K562 (cell line): ENCODE data around the gene LDB1. TPM values are rescaled to one million over a fixed set of nuclear protein-coding genes. Genes with fewer than 3 reads are reported as not detected.

Experiments
- ARID1B ChIP-seq: fragments of 450-650 bp; IDR thresholded peaks from 2 replicates; pipeline ENCODE4 v1.6.1; 2016; ENCODE audit warnings: antibody characterized with exemption, mild to moderate bottlenecking, inconsistent platforms
- CBX1 ChIP-seq: sonication (generic); IDR thresholded peaks from 2 replicates; pipeline ENCODE4 v1.6.1; 2016; ENCODE audit warnings: antibody characterized with exemption, low read depth, mild to moderate bottlenecking
- NFIX ChIP-seq: fragments of 250-450 bp; sonication (Bioruptor Pico); IDR thresholded peaks from 2 replicates; pipeline ENCODE4 v1.4.0; 2020; ENCODE audit warnings: low read depth, mild to moderate bottlenecking, moderate library complexity
- PURB ChIP-seq: sonication (generic); formaldehyde crosslinking; IDR thresholded peaks from 2 replicates; pipeline ENCODE4 v1.9.0; 2021; ENCODE audit warnings: low read depth, mild to moderate bottlenecking, missing genetic modification reagents
- SMAD3 ChIP-seq: fragments of 450-650 bp; formaldehyde crosslinking; conservative IDR thresholded peaks from 2 replicates; pipeline ENCODE4 v1.4.0; 2020; ENCODE audit warnings: mild to moderate bottlenecking
- THRAP3 ChIP-seq: fragments of 450-650 bp; IDR thresholded peaks from 2 replicates; pipeline ENCODE4 v1.6.1; 2016; ENCODE audit warnings: mild to moderate bottlenecking, inconsistent platforms, borderline replicate concordance
- TOE1 ChIP-seq, 2 experiments: fragments of 450-650 bp in 1 of 2; sonication (generic) in 1 of 2; formaldehyde crosslinking in 1 of 2; IDR thresholded peaks; 2 replicates each; pipeline versions ENCODE4 v1.7.1 to v1.8.0; 2016 to 2022; ENCODE audit warnings: borderline replicate concordance in 2 of 2, mild to moderate bottlenecking in 2 of 2, antibody characterized with exemption in 1 of 2, inconsistent platforms in 1 of 2, low read depth in 1 of 2, missing genetic modification reagents in 1 of 2, moderate library complexity in 1 of 2
- ZNF324 ChIP-seq: fragments of 250-450 bp; sonication (Bioruptor Pico); IDR thresholded peaks from 2 replicates; pipeline ENCODE4 v1.4.0; 2020; ENCODE audit warnings: mild to moderate bottlenecking
- ZNF696 ChIP-seq: fragments of 250-450 bp; sonication (Bioruptor Pico); conservative IDR thresholded peaks from 2 replicates; pipeline ENCODE4 v1.4.0; 2020; ENCODE audit warnings: mild to moderate bottlenecking, moderate library complexity
- polyA plus RNA-seq, 8 experiments: library from polyadenylated mRNA; depleted of rRNA in 4 of 8; stranded (reverse) in 5 of 8; unstranded in 3 of 8; fragments of >200 nt; fragmentation: Nextera tagmentation in 2 of 8; fragmentation: Illumina TruSeq in 1 of 8; extraction: Ambion mirVana in 2 of 8; extraction: Trizol in 1 of 8; gene quantifications; 2 replicates each; pipeline versions ENCODE4 v1.2.1 to v1.2.3, GENCODE V29; 2011 to 2014; ENCODE audit warnings: inconsistent platforms in 1 of 8, missing spikeins in 1 of 8
- total RNA-seq, 7 experiments: library from RNA; depleted of rRNA in 6 of 7; stranded (reverse); fragments of >200 nt in 6 of 7; fragmentation: Illumina TruSeq in 2 of 7; extraction: Trizol in 2 of 7; gene quantifications; 2 replicates each; pipeline versions ENCODE4 v1.2.1 to v1.2.3, GENCODE V29; 2011 to 2021; ENCODE audit warnings: low replicate concordance in 1 of 7
- TF ChIP-seq, protein P1 (sequence below): conservative IDR thresholded peaks from 2 replicates; pipeline ENCODE4 v1.6.1; 2011; ENCODE audit warnings: low read depth, mild to moderate bottlenecking, low read length; ENCODE audit not compliant: control insufficient read depth
- TF ChIP-seq, protein P2 (sequence below): sonication (generic); formaldehyde crosslinking; IDR thresholded peaks from 2 replicates; pipeline ENCODE4 v1.8.0; 2023; ENCODE audit warnings: mild to moderate bottlenecking, missing genetic modification reagents
- TF ChIP-seq, protein P3 (sequence below), 2 experiments: fragments of 450-650 bp in 1 of 2; IDR thresholded peaks; 2 replicates each; pipeline ENCODE4 v1.6.1; 2011 to 2017; ENCODE audit warnings: low read depth in 2 of 2, antibody characterized with exemption in 1 of 2, borderline replicate concordance in 1 of 2, low read length in 1 of 2, mild to moderate bottlenecking in 1 of 2, mixed read lengths in 1 of 2; ENCODE audit not compliant: control insufficient read depth in 1 of 2
- TF ChIP-seq, protein P4 (sequence below), 3 experiments: IDR thresholded peaks in 2 of 3; conservative IDR thresholded peaks in 1 of 3; 2 replicates each; pipeline ENCODE4 v1.5.1; 2011 to 2012; ENCODE audit warnings: low read length in 3 of 3, mild to moderate bottlenecking in 3 of 3, control low read depth in 2 of 3, improper control_type of control experiment in 1 of 3, inconsistent platforms in 1 of 3, low read depth in 1 of 3, mixed read lengths in 1 of 3, moderate library complexity in 1 of 3; ENCODE audit not compliant: insufficient read depth in 2 of 3

The LDB1 gene
- total and polyA plus RNA-seq, 9 of the 15 experiments (the other 6 are each of a cell fraction or from before 2014, with no cell fraction given), result 1.9 to 137 (median 105) TPM

DNA sequence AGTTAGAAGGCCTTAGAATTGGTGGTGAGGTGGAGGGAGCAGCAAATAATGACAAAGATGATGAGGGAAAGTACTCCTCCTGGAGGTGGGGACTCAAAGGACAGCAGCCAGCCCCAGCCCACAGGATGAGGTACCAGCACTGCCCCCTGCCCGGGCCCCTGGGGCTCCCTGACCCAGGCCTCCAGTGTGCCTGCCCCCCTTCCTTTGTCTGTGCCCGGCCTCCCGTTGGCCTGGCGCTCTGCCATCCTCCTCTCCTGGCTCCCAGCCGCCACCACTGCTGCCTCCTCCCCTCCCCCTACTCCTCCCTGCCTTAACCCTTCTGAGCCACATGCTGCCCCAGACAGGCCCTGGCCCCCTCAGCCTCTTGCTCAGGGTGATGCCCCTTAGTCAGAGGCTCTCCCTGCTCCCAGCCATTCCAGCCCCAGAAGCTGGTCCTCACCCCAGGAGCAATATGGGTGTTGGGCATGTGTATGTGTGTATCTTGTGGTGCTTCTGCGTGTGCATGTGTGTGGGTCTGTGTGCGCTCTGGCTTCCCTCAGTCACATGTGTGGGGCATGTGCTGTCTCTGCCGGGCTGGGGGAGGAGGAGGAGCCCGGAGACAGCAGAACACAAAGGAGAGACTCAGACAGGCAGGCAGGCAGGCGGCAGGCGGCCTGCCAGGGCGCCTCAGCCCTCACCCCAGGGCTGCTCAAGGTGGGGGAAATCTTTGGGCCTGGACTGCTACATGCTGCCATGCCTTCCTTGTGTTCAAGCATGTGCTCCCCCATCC, 2.6 kb downstream of the LDB1 start (continued):
- no peak for TF ChIP-seq ZNF324 (CRISPR knock-in tag)
- TF ChIP-seq, protein P1, sequence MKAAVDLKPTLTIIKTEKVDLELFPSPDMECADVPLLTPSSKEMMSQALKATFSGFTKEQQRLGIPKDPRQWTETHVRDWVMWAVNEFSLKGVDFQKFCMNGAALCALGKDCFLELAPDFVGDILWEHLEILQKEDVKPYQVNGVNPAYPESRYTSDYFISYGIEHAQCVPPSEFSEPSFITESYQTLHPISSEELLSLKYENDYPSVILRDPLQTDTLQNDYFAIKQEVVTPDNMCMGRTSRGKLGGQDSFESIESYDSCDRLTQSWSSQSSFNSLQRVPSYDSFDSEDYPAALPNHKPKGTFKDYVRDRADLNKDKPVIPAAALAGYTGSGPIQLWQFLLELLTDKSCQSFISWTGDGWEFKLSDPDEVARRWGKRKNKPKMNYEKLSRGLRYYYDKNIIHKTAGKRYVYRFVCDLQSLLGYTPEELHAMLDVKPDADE, result no peak
- TF ChIP-seq, protein P2, sequence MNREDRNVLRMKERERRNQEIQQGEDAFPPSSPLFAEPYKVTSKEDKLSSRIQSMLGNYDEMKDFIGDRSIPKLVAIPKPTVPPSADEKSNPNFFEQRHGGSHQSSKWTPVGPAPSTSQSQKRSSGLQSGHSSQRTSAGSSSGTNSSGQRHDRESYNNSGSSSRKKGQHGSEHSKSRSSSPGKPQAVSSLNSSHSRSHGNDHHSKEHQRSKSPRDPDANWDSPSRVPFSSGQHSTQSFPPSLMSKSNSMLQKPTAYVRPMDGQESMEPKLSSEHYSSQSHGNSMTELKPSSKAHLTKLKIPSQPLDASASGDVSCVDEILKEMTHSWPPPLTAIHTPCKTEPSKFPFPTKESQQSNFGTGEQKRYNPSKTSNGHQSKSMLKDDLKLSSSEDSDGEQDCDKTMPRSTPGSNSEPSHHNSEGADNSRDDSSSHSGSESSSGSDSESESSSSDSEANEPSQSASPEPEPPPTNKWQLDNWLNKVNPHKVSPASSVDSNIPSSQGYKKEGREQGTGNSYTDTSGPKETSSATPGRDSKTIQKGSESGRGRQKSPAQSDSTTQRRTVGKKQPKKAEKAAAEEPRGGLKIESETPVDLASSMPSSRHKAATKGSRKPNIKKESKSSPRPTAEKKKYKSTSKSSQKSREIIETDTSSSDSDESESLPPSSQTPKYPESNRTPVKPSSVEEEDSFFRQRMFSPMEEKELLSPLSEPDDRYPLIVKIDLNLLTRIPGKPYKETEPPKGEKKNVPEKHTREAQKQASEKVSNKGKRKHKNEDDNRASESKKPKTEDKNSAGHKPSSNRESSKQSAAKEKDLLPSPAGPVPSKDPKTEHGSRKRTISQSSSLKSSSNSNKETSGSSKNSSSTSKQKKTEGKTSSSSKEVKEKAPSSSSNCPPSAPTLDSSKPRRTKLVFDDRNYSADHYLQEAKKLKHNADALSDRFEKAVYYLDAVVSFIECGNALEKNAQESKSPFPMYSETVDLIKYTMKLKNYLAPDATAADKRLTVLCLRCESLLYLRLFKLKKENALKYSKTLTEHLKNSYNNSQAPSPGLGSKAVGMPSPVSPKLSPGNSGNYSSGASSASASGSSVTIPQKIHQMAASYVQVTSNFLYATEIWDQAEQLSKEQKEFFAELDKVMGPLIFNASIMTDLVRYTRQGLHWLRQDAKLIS (CRISPR knock-in tag), result no peak
- no peak for TF ChIP-seq PURB (CRISPR knock-in tag)
- no peak for TF ChIP-seq NFIX (CRISPR knock-in tag)
- TF ChIP-seq ARID1B, result no peak
- no peak for TF ChIP-seq THRAP3
- no peak for TF ChIP-seq ZNF696 (CRISPR knock-in tag)
- no peak for TF ChIP-seq SMAD3 (CRISPR knock-in tag)
- TF ChIP-seq TOE1 (IDR thresholded peaks at IDR 0.05; ENCODE audit: borderline replicate concordance), result 0 out of 2 replicates have a peak, but pooled peaks have one; percentile 18
- no peak for TF ChIP-seq TOE1 (CRISPR knock-in tag; IDR thresholded peaks at IDR 0.05; ENCODE audit: borderline replicate concordance, low read depth)
- TF ChIP-seq, protein P3, sequence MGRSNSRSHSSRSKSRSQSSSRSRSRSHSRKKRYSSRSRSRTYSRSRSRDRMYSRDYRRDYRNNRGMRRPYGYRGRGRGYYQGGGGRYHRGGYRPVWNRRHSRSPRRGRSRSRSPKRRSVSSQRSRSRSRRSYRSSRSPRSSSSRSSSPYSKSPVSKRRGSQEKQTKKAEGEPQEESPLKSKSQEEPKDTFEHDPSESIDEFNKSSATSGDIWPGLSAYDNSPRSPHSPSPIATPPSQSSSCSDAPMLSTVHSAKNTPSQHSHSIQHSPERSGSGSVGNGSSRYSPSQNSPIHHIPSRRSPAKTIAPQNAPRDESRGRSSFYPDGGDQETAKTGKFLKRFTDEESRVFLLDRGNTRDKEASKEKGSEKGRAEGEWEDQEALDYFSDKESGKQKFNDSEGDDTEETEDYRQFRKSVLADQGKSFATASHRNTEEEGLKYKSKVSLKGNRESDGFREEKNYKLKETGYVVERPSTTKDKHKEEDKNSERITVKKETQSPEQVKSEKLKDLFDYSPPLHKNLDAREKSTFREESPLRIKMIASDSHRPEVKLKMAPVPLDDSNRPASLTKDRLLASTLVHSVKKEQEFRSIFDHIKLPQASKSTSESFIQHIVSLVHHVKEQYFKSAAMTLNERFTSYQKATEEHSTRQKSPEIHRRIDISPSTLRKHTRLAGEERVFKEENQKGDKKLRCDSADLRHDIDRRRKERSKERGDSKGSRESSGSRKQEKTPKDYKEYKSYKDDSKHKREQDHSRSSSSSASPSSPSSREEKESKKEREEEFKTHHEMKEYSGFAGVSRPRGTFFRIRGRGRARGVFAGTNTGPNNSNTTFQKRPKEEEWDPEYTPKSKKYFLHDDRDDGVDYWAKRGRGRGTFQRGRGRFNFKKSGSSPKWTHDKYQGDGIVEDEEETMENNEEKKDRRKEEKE (IDR thresholded peaks at IDR 0.05; ENCODE audit: borderline replicate concordance in 1 of 2, control insufficient read depth in 1 of 2, low read depth in 2 of 2, low read length in 1 of 2), result no peak
- TF ChIP-seq CBX1, result 0 out of 2 replicates have a peak, but pooled peaks have one; percentile 38
- TF ChIP-seq, protein P4, sequence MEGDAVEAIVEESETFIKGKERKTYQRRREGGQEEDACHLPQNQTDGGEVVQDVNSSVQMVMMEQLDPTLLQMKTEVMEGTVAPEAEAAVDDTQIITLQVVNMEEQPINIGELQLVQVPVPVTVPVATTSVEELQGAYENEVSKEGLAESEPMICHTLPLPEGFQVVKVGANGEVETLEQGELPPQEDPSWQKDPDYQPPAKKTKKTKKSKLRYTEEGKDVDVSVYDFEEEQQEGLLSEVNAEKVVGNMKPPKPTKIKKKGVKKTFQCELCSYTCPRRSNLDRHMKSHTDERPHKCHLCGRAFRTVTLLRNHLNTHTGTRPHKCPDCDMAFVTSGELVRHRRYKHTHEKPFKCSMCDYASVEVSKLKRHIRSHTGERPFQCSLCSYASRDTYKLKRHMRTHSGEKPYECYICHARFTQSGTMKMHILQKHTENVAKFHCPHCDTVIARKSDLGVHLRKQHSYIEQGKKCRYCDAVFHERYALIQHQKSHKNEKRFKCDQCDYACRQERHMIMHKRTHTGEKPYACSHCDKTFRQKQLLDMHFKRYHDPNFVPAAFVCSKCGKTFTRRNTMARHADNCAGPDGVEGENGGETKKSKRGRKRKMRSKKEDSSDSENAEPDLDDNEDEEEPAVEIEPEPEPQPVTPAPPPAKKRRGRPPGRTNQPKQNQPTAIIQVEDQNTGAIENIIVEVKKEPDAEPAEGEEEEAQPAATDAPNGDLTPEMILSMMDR (IDR thresholded peaks at IDR 0.05 in 2 of 3, conservative IDR thresholded peaks at IDR 0.05 in 1 of 3; ENCODE audit: insufficient read depth in 2 of 3, low read depth in 1 of 3, low read length in 3 of 3), result peak; percentile 42 to 53 (median 45); a peak in 4 of 6 replicates
